ENCODE measurements around the gene ZCCHC7.
A peak's percentile ranks its signal among the peaks of the same experiment; 100 is the strongest.
"Not testable (repeated sequence)": the region's sequence is repeated elsewhere in the genome, so short reads cannot be mapped to it uniquely, and the experiment has no call there.

ZCCHC7 gene

DNA sequence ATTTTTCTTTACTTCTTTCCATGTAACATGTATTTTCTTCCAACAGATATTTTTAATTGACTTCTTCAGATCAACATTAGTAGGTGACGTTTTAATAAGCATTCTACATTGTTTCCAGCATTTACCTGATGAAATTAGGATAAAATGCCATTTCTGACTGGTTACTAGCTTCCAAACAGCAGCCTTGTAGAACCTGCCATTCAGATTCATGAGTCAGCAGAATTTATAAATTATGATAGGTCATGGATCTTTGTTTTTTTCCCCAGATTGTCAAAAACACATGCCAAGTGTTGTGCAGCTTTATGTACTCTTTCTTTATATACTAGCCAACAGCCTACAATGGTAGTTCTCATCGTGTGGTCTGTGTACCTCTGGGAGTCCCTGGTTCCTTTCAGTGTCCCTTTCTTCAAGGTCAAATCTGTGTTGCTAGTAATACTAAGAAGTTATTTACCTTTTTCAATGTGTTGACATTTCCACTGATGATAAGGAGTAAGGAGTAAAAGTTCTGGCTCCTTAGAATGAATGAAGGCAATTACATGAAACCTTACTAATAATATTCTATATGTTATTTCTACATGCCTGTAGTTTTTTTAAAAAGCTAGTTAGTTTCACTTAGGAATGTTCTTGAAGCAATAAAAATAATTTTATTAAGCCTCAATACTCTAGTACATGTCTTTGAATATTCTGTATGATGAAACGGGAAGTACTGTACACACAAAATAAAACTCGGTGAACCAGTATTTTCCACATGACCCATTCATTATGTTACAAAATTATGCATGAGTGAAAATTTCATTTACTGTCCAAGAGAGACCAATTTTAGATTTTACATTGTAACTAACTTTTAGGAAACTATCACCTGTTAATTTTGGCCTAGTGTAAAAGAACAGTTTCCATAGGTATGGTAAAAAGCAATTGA is 135.8 kb downstream of the ZCCHC7 start:
- DNase-seq = no peak

DNA sequence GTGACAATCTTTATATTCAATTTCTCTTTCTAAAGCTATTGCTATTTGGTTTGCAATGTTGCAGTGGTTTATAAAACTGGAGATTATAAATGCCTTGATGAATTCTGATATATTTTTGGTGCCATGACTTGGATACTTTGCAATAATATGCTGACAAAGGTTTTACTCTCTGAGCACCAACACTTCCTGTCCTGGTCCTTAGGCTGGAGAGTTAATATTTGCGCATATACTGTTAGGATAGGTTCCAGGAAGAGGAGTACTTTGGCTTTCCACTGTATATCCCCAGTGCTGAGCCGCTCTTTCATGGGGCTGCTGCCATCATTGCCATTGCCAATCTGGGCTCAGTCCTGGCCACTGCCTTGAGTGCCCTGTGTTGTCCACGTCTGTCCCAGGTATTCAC is 139.6 kb downstream of the ZCCHC7 start:
- no peak for DNase-seq

DNA sequence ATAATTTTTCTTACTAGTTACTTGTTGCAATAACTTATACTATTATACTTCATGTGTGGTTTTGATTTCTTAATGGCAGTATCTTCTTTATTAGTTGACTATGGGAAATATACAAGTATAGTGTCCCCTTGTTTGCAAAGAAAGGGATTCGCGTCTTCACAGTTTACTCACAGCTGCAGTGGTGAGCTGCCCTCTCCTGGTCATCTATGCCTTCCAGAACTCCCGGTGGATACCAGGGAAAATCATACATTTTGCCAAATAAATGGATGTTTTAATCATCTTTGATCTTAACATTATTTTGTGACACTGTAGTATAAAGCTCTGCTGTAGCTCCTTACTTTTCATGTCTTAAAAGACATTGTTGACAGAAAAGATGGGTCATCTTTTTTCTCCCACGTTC is 142.0 kb downstream of the ZCCHC7 start:
- DNase-seq = no peak

DNA sequence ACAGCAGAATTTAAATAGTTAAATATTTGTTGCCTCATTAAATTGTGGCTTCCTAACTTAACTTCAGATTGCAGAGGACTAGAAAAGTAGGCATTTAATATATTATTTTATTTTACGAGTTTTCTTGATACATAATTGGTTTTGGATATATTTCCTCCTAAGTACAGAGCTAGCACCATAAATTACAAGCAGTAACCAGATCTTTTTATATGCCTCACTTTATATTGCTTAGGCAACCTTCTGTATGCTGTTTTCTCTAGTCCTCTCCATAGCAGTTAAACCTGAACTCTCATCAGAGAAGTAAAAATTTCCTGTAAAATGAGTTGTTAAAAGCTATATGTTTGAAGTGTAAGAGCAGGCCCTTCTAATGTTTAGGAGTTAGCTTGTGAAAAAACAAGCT is 144.2 kb downstream of the ZCCHC7 start:
- DNase-seq = no peak

DNA sequence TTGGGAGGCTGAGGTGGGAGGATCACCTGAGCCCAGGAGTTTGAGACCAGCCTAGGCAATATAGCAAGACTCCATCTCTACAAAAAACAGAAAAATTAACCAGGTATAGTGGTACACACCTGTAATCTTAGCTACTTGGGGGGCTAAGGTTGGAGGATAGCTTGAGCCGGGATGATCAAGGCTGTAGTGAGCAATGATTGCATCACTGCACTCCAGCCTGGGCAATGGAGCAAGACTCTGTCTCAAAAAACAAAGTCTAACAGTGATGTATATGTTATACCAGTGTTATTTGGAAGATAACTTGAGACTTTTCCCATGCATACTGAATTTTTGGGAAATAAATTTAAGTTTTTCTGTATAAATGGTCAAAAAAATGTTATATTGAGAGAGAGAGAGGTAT is 146.3 kb downstream of the ZCCHC7 start:
- DNase-seq = no peak

DNA sequence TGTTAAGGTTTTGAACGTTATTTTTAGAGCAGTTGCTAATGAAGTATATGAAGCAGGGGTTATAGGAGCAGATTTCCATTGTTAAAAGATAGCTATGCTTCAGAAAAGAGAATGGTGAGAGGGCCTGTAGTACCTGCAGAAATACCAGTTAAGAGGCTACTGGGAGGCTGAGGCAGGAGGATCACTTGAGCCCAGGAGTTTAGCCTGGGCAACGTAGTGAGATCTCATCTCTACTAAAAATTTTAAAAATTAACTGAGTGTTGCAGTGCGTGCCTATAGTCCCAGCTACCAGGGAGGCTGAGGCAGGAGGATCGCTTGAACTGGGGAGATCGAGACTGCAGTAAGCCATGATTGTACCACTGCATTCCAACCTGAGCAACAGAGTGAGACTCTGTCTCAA is 148.8 kb downstream of the ZCCHC7 start:
- DNase-seq = no peak

DNA sequence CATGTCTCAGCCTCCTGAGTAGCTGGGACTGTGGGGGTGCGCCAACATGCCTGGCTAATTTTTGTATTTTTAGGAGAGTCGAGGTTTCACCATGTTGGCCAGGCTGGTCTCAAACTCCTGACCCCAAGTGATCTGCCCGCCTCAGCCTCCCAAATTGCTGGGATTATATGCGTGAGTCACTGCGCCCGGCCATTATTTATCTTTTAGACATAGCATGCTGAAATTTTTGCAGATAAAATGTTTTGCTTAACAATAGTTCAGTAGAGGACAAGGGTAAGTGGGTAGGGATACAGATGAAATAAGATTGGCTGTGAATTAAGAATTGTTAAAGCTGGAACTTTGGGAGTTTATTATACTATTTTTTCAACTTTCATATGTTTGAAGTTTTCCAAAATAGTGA is 151.3 kb downstream of the ZCCHC7 start:
- no peak for DNase-seq

DNA sequence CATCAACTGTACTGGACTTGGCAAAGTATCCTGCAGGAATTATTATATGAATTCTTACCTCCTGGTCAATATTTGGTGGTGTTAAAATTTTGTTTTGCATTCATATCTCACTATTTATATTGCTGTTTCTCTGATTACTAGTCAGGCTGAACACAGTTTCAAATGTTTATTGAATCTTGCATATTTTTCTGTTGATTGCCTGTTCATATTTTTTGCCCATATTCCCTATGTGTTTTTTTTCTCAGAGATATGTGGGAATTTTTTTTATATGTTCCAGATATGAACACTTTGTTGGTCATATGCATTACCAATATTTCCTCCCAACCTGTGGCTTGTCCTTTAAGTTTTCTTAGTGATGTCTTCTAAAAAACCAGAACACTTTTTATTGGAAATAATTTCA is 153.2 kb downstream of the ZCCHC7 start:
- no peak for DNase-seq

DNA sequence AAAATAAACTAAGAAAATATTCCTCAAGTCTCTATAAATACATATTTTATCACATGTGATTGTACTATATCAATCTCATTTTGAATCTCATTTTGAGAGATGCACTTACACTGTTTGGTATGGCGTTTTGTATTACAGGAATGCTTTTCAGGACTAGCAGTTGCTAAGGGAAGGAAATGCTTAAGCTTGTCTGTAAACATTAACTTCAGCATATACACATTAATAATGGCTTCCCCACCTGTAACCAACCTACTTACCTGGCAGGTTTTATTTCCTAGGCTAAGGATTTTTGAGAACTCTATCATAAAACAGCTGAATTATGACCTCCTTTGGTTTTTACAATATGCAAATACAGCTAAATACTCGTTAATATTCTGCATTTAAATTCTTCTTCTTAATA is 161.2 kb downstream of the ZCCHC7 start:
- no peak for DNase-seq

DNA sequence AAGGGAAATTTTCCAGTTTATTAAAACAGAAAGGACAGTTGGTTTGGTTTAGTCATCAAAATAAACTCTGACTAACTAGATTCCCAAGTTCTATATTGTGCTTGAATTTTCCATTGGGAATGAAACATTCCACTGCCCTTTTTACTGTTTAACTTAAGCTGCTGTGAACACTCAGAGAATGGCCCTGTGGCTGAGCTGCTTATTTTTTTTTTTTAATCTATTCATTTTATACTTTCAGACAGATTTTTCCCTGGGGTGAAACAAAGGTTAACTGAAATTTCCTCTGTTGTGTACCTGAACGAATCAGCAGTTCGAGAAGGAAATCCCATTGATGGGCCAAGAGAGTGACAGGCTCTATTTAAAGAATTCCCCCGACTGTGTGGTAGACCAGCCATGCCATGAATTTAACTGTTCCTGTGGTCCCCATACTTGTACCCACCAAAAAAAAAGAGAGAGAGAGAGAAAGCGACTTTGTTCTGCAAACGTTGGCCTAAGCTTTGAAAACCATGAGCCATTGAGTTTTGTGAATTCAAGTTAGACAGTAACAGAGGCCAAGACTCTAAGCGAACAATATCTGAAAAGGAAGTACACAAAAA is 163.5 kb downstream of the ZCCHC7 start:
- DNase-seq = no peak

DNA sequence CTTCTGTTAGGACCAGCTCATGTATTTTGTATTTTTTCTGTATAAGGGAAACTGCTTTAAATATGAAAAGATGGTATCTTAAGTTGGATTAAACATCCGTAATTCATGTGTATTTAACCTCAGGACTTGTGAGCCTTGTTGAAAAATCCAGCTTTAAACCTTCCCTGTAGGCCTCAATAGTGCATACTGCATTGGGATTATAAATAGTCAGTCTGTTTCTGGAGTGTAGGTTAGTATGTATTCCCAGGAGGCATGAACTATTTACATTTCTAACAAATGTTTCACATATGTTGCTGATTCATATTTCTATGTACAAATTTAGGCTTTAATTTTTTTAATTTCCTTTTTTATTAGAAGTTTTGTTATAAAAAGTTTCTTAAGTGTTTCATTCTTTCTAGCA is 164.3 kb downstream of the ZCCHC7 start:
- no peak for DNase-seq

DNA sequence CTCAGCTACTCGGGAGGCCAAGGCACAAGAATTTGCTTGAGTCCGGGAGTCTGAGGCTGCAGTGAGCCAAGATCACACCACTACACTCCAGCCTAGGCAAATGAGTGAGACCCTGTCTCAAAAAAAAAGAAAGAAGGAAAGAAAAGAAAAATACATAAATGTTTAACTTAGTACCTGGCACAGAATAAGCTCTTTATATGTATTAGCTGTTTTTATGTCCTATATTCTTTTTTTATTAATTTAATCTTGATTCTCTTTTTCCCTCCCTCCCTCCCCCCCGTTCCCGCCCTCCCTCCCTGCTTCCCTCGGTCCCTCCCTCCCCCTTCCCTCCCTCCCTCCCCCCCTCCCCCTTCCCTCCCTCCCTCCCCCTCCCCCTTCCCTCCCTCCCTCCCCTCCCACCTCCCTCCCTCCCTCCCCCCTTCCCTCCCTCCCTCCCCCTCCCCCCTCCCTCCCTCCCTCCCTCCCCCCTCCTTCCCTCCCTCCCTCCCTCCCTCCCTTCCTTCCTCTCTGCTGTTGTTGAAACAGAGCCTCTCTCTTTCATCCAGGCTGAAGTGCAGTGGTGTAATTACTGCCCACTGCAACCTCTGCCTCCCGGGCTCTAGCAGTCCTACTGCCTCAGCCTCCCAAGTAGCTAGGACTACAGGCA is 166.3 kb downstream of the ZCCHC7 start:
- no peak for DNase-seq

DNA sequence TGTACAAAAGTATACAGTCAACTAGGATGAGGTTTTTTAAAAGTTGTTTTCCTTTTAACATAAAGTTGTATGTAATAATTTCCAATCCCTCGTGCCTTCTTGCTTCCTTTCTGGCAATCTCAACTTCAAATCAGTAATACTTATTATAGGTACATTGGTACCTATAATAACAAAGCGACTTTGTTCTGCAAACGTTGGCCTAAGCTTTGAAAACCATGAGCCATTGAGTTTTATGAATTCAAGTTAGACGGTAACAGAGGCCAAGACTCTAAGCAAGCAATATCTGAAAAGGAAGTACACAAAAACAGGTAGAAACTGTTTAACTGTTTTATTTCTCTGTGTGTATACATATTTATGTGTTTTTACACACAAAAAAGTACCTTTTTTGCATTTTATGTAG is 166.9 kb downstream of the ZCCHC7 start:
- DNase-seq = no peak

DNA sequence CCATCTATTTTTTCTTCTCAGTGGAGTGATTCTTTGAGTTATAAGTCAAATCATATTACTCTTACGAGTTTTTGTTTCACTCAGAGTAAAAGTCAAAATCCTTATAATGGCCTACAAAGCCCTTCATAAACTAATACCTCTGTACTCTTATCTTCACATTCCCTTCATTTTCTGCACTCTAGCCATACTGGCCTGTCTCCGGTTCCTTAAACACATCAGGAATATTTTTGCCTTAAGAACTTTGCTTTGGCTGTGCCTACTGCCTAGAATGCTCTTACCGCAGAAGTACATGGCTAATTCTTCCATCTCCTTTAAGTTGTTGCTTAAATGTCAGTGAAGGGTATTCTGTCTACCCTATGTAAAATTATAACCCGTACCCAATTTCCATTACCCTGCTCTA is 169.3 kb downstream of the ZCCHC7 start:
- DNase-seq = no peak

DNA sequence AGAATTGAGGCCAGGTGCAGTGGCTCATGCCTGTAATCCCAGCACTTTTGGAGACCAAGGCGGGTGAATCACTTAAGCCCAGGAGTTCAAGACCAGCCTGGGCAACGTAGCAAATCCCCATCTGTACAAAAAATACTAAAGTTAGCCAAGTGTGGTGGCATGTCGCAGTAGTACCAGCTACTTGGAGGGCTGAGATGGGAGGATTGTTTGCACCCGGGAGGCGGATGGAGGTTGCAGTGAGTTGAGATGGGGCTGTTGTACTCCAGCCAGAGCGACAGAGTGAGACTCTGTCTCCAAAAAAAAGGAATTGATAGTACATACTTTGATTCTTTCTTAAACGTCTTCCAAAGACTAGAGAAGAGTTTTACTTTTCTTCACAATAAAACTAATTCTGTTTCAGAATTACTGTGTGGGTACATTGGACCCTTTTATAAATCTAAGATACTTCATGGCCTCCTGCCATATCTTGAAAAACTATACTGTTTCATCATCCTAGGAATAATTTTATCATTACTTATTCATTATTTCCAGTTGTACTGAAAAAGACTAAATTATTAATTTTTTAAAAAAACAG is 170.1 kb downstream of the ZCCHC7 start:
- no peak for DNase-seq

DNA sequence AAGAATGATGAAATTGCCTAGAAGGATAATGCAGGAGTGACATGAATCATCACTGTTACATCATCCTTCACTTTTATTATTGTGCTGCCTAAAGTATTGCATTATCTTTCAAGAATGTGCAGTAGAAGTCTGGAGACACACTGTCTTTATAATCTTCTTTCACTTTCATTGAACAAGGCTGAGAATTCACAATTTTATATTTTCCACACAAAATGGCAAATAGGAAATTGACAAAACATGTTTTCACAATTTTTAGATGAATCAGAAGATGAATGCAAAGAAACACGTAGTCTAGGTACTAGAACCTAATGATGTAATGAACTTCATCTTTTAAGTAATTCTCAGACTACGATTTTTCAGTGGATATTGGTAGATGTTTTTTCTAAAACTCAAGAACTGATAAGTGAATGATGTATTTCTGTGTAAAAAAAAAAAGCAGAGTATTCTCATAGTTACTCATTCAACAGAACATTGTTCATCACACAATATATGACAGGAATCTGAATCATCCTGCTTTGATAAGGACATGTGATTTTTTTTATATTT is 170.6 kb downstream of the ZCCHC7 start:
- peak; percentile 93 for DNase-seq

DNA sequence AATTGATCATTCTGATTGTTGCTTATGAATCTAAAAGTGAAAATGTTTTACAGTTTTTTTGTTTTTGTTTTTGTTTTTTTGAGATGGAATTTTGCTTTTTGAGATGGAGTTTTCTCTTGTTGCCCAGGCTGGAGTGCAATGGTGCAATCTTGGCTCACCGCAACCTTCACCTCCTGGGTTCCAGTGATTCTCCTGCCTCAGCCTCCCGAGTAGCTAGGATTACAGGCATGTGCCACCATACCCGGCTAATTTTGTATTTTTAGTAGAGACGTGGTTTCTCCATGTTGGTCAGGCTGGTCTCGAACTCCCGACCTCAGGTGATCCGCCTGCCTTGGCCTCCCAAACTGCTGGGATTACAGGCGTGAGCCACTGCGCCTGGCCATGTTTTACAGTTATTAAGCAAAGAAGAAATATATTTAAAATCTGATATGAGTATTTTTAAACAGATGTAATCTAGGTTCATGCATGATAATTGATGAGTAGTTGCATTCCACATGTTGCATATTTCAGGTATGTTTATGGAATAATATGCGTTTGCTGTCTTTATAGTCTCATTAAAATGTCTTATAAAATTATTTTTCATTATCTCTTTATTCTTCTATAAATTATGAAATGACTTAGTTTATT is 171.4 kb downstream of the ZCCHC7 start:
- DNase-seq = not testable (repeated sequence)

DNA sequence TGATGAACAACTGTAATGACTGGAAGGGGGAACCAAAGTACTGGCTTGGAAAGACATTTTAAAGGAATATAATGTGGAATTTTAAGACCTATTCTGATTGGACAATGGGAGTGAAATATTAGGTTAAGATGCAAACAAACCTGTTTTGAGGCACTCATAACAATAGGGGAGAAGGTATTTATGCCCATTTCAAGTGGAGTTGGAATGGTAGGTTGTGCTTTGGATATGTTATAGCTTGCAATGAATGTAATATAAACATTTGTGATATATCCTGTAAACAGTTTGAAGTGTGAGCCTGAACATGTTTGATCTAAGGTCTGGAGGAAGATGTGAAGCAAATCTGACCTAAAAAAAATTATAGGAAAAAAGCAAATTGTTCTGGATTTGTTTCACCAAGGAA is 172.5 kb downstream of the ZCCHC7 start:
- no peak for DNase-seq

DNA sequence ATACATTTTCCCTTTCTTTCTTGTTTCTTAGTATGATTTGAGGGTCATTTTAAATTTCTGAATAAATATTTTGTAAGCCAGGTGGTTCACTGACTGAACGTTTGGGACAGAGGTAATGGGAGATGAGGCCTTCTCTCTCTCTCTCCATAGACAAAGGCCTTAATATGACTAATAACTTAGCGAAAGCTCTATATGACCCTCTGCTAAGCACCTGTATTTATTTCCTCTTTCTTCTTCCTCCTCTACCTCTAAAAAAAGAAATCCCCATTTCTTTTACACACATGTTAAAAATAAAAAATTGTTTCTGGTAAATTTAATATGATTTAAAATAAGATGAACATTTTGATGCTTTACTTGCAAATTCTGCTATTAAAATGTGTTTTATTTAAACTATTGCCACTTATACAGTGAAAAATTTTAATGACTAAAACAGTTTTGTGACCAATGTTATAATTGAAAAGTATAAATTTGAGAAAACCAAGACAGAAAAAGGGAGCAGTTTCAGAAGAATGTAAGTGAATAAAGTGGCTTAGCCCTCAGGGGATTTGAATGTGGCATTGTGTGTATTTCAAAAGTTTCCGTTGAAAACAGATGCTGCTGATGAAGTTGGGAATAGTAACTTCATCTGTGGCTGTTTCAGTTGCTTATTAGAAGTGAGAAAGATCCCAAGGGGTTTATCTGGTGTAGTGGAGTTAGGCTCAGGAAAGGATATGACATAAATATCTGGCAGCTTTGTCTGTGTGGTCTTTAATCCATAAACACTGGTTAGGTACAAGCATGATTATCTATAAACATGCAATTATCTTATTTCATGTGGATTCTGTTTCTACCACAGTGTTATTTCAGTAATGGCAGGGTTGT is 173.5 kb downstream of the ZCCHC7 start:
- DNase-seq = no peak

DNA sequence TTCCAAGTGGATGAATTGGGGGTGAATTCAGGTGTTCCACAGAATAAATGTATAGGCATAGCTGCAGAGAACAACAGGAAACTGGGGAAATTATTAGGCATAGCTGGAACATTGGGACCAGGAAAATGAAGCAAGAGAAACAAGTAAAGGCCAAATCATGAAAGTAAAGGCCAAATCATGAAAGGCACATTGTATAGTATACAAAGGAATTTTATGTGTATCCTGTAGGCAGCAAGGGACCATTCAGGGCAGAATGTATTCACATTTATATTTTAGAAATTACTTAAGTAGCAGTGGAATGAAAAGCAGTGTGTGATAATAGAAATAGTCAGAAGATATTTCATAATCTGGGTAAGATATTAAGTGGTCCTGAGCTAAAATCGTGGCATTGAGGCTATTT is 174.8 kb downstream of the ZCCHC7 start:
- DNase-seq = no peak

DNA sequence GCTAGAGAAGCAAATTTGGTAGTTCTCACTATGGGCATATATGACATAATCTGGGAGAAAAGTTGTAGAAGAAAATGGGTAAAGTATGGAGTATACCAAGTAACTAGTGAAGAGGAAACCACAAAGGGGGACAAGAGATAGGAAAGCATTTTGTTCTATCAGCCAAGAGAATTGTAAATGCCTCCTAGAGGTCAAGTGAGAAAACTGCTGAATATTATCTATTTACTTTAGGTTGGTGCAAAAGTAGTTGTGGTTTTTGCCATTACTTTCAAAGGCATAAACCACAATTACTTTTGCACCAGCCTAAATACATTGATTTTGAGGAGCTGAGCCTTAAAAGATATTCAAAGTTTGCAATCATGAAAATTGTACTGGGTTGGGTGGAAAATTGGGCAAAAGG is 175.4 kb downstream of the ZCCHC7 start:
- DNase-seq = no peak

DNA sequence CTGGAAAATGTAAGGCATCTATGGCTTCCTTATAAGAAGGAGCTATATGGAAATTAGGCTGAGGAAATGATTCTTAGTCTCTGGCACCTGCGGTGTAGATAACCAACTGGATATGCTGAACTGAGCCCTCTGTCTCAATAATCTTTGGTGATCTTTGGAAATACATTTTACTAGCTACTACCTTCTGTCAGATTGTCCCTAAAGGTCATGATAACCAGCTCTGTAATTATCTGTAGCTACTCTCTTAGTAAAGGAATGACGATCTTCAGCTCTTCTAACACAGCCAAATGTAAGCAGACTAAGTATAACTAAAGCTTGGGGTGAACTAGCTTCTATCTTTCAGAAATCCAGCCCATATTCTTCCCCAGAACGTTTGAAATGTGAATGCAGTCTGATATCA is 177.2 kb downstream of the ZCCHC7 start:
- DNase-seq = no peak
